ENCODE results near the gene ITPKB.
"Not testable (repeated sequence)": the region's sequence is repeated elsewhere in the genome, so short reads cannot be mapped to it uniquely, and the experiment has no call there.

Gene ITPKB

GRCh38 chr1:226652613-226653012, 86.5 kb downstream of the ITPKB start:
- DNase-seq (ENCODE audit: low read depth, low spot score): no peak

- DNase-seq (ENCODE audit: low read depth, low spot score): no peak
These were observed 87.4 kb downstream of the ITPKB start for GRCh38 chr1:226651732-226652105.

GRCh38 chr1:226651041-226651731, 87.9 kb downstream of the ITPKB start:
- DNase-seq (ENCODE audit: low read depth, low spot score): no peak

- DNase-seq (ENCODE audit: low read depth, low spot score): no peak
These were observed 88.7 kb downstream of the ITPKB start for GRCh38 chr1:226650236-226650841.

GRCh38 chr1:226649780-226650179, 89.3 kb downstream of the ITPKB start:
- no peak for DNase-seq (ENCODE audit: low read depth, low spot score)

GRCh38 chr1:226649244-226649643, 89.8 kb downstream of the ITPKB start:
- no peak for DNase-seq (ENCODE audit: low read depth, low spot score)

- DNase-seq (ENCODE audit: low read depth, low spot score): no peak
These were observed 90.7 kb downstream of the ITPKB start for GRCh38 chr1:226648421-226648820.

- no peak for DNase-seq (ENCODE audit: low read depth, low spot score)
These were observed 91.4 kb downstream of the ITPKB start for GRCh38 chr1:226647719-226648118.

GRCh38 chr1:226646870-226647449, 92.1 kb downstream of the ITPKB start:
- DNase-seq (ENCODE audit: low read depth, low spot score): no peak

GRCh38 chr1:226646026-226646869, 92.8 kb downstream of the ITPKB start:
- DNase-seq (ENCODE audit: low read depth, low spot score): no peak

- no peak for DNase-seq (ENCODE audit: low read depth, low spot score)
These were observed 93.7 kb downstream of the ITPKB start for GRCh38 chr1:226645279-226645976.

- DNase-seq (ENCODE audit: low read depth, low spot score): no peak
These were observed 94.4 kb downstream of the ITPKB start for GRCh38 chr1:226644541-226645176.

GRCh38 chr1:226643611-226644540, 95.2 kb downstream of the ITPKB start:
- DNase-seq (ENCODE audit: low read depth, low spot score): no peak

- no peak for DNase-seq (ENCODE audit: low read depth, low spot score)
These were observed 95.9 kb downstream of the ITPKB start for GRCh38 chr1:226643177-226643576.

- DNase-seq (ENCODE audit: low read depth, low spot score): no peak
These were observed 96.7 kb downstream of the ITPKB start for GRCh38 chr1:226642421-226642820.

- DNase-seq (ENCODE audit: low read depth, low spot score): no peak
These were observed 97.3 kb downstream of the ITPKB start for GRCh38 chr1:226641671-226642231.

GRCh38 chr1:226640321-226641136, 98.6 kb downstream of the ITPKB start:
- no peak for DNase-seq (ENCODE audit: low read depth, low spot score)

GRCh38 chr1:226639631-226640061, 99.4 kb downstream of the ITPKB start:
- no peak for DNase-seq (ENCODE audit: low read depth, low spot score)

- not testable (repeated sequence) for DNase-seq (ENCODE audit: low read depth, low spot score)
These were observed 99.9 kb downstream of the ITPKB start for GRCh38 chr1:226639206-226639605.
